Myocyte (in vitro differentiated cells): ENCODE results near the gene FAM181B. TPM values are rescaled to one million over a fixed set of nuclear protein-coding genes. Genes with fewer than 3 reads are reported as not detected.
A peak's percentile ranks its signal among the peaks of the same experiment; 100 is the strongest.
"Not testable (repeated sequence)": the region's sequence is repeated elsewhere in the genome, so short reads cannot be mapped to it uniquely, and the experiment has no call there.

Experiments used
- DNase-seq: peaks from one replicate; pipeline ENCODE4 v3.0.0-alpha.2; 2012; ENCODE audit warnings: low read depth
- total RNA-seq: library from RNA; depleted of rRNA; stranded (reverse); fragments of >200 nt; gene quantifications from 2 replicates; pipeline ENCODE4 v1.2.3, GENCODE V29; 2014

Gene FAM181B
- total RNA-seq, 1 donor from 2014 or later = not detected

GRCh38 chr11:82732734-82733443, 775 bp downstream of the FAM181B start:
- DNase-seq = no peak

- DNase-seq = no peak
These were observed 1.3 kb downstream of the FAM181B start for GRCh38 chr11:82732348-82732733.

GRCh38 chr11:82731691-82732277, 1.9 kb downstream of the FAM181B start:
- DNase-seq = no peak

GRCh38 chr11:82730754-82731153, 2.9 kb downstream of the FAM181B start:
- no peak for DNase-seq

- no peak for DNase-seq
These were observed 3.4 kb downstream of the FAM181B start for GRCh38 chr11:82730286-82730685.

- DNase-seq = no peak
These were observed 9.6 kb downstream of the FAM181B start for GRCh38 chr11:82724026-82724425.

- no peak for DNase-seq
These were observed 11.4 kb downstream of the FAM181B start for GRCh38 chr11:82722231-82722630.

- no peak for DNase-seq
These were observed 13.2 kb downstream of the FAM181B start for GRCh38 chr11:82720267-82721065.

- no peak for DNase-seq
These were observed 14.1 kb downstream of the FAM181B start for GRCh38 chr11:82719361-82720105.

- no peak for DNase-seq
These were observed 14.8 kb downstream of the FAM181B start for GRCh38 chr11:82718821-82719220.

- peak; percentile 51 for DNase-seq
These were observed 15.4 kb downstream of the FAM181B start for GRCh38 chr11:82718307-82718706.

- DNase-seq = no peak
These were observed 19.1 kb downstream of the FAM181B start for GRCh38 chr11:82714346-82715174.

- DNase-seq = no peak
These were observed 22.0 kb downstream of the FAM181B start for GRCh38 chr11:82711648-82712047.

- DNase-seq = no peak
These were observed 29.9 kb downstream of the FAM181B start for GRCh38 chr11:82703796-82704195.

GRCh38 chr11:82703226-82703625, 30.4 kb downstream of the FAM181B start:
- no peak for DNase-seq

- DNase-seq = peak; percentile 57
These were observed 31.7 kb downstream of the FAM181B start for GRCh38 chr11:82701847-82702520.

GRCh38 chr11:82698576-82699352, 34.9 kb downstream of the FAM181B start:
- no peak for DNase-seq

- no peak for DNase-seq
These were observed 40.7 kb downstream of the FAM181B start for GRCh38 chr11:82692981-82693380.

GRCh38 chr11:82689347-82689746, 44.3 kb downstream of the FAM181B start:
- DNase-seq = not testable (repeated sequence)
